HepG2 (cell line): ENCODE data around the gene CMTM4. TPM values are rescaled to one million over a fixed set of nuclear protein-coding genes. Genes with fewer than 3 reads are reported as not detected.

Source experiments
- CCDC6 ChIP-seq: sonication (generic); formaldehyde crosslinking; IDR thresholded peaks from 2 replicates; pipeline ENCODE4 v1.8.1; 2022; ENCODE audit warnings: mild to moderate bottlenecking, missing genetic modification reagents, moderate library complexity
- ELF3 ChIP-seq: IDR thresholded peaks from 2 replicates; pipeline ENCODE4 v1.6.1; 2016; ENCODE audit warnings: missing genetic modification reagents, missing compliant biosample characterization
- ETV5 ChIP-seq: IDR thresholded peaks from 2 replicates; pipeline ENCODE4 v1.6.1; 2018; ENCODE audit warnings: missing biosample characterization, missing genetic modification reagents, inconsistent platforms, borderline replicate concordance
- FOXK1 ChIP-seq: sonication (generic); formaldehyde crosslinking; IDR thresholded peaks from 2 replicates; pipeline ENCODE4 v1.4.0; 2020; ENCODE audit warnings: low read depth, missing genetic modification reagents, borderline replicate concordance
- GABPA ChIP-seq, 2 experiments: IDR thresholded peaks; 2 replicates each; pipeline ENCODE4 v1.6.1; 2011 to 2016; ENCODE audit warnings: low read depth in 2 of 2, low read length in 1 of 2, missing biosample characterization in 1 of 2, missing genetic modification characterization in 1 of 2
- HCFC1 ChIP-seq: fragments of 150-350 bp; IDR thresholded peaks from 2 replicates; pipeline ENCODE4 v1.6.1; 2014; ENCODE audit warnings: low read depth, low read length
- MAFG ChIP-seq: sonication (generic); formaldehyde crosslinking; IDR thresholded peaks from 2 replicates; pipeline ENCODE4 v1.5.1; 2020; ENCODE audit warnings: mild to moderate bottlenecking, missing genetic modification reagents
- MIER2 ChIP-seq: IDR thresholded peaks from 2 replicates; pipeline ENCODE4 v1.6.1; 2016; ENCODE audit warnings: missing biosample characterization, missing genetic modification reagents
- NFYB ChIP-seq: sonication (generic); formaldehyde crosslinking; IDR thresholded peaks from 2 replicates; pipeline ENCODE4 v1.4.0; 2020; ENCODE audit warnings: missing genetic modification reagents
- NRL ChIP-seq: sonication (generic); formaldehyde crosslinking; IDR thresholded peaks from 2 replicates; pipeline ENCODE4 v1.5.0; 2020; ENCODE audit warnings: missing genetic modification reagents, mild to moderate bottlenecking, moderate library complexity, borderline replicate concordance
- SMC3 ChIP-seq: IDR thresholded peaks from 2 replicates; pipeline ENCODE4 v1.6.1; 2011; ENCODE audit warnings: low read length, improper control_type of control experiment
- SOX5 ChIP-seq: IDR thresholded peaks from 2 replicates; pipeline ENCODE4 v1.6.1; 2016; ENCODE audit warnings: borderline replicate concordance
- SP5 ChIP-seq: IDR thresholded peaks from 2 replicates; pipeline ENCODE4 v1.6.1; 2016; ENCODE audit warnings: low read depth, borderline replicate concordance
- SUZ12 ChIP-seq: fragments of 150-350 bp; IDR thresholded peaks from 2 replicates; pipeline ENCODE4 v1.6.1; 2014; ENCODE audit warnings: low read depth, low read length
- THYN1 ChIP-seq: sonication (generic); formaldehyde crosslinking; IDR thresholded peaks from 2 replicates; pipeline ENCODE4 v1.8.1; 2023; ENCODE audit warnings: low read depth, mild to moderate bottlenecking, moderate library complexity, missing genetic modification reagents, borderline replicate concordance
- TOE1 ChIP-seq: sonication (generic); formaldehyde crosslinking; IDR thresholded peaks from 2 replicates; pipeline ENCODE4 v1.4.0; 2020; ENCODE audit warnings: mild to moderate bottlenecking, missing genetic modification reagents
- ZBTB7B ChIP-seq: sonication (generic); formaldehyde crosslinking; IDR thresholded peaks from 2 replicates; pipeline ENCODE4 v1.4.0; 2020; ENCODE audit warnings: missing genetic modification reagents
- ZC3H4 ChIP-seq: sonication (generic); formaldehyde crosslinking; IDR thresholded peaks from 2 replicates; pipeline ENCODE4 v1.4.0; 2020; ENCODE audit warnings: missing genetic modification reagents, borderline replicate concordance
- ZFP37 ChIP-seq: sonication (generic); formaldehyde crosslinking; IDR thresholded peaks from 2 replicates; pipeline ENCODE4 v1.4.0; 2020; ENCODE audit warnings: missing genetic modification reagents, borderline replicate concordance
- ZMYM4 ChIP-seq: sonication (generic); formaldehyde crosslinking; IDR thresholded peaks from 2 replicates; pipeline ENCODE4 v1.8.1; 2023; ENCODE audit warnings: mild to moderate bottlenecking, missing genetic modification reagents
- ZNF264 ChIP-seq: sonication (generic); formaldehyde crosslinking; IDR thresholded peaks from 2 replicates; pipeline ENCODE4 v1.4.0; 2020; ENCODE audit warnings: missing genetic modification reagents
- ZNF816 ChIP-seq: sonication (generic); formaldehyde crosslinking; IDR thresholded peaks from 2 replicates; pipeline ENCODE4 v1.8.0; 2022; ENCODE audit warnings: missing genetic modification reagents, mild to moderate bottlenecking, borderline replicate concordance
- ZSCAN21 ChIP-seq: sonication (generic); formaldehyde crosslinking; IDR thresholded peaks from 2 replicates; pipeline ENCODE4 v1.8.0; 2022; ENCODE audit warnings: mild to moderate bottlenecking, missing genetic modification reagents, moderate library complexity, borderline replicate concordance
- polyA plus RNA-seq, 8 experiments: library from polyadenylated mRNA; depleted of rRNA in 3 of 8; stranded (reverse) in 7 of 8; unstranded in 1 of 8; fragments of >200 nt; fragmentation: Illumina TruSeq in 4 of 8; extraction: Trizol in 4 of 8; gene quantifications; 2 replicates each; pipeline versions ENCODE4 v1.2.1 to v1.2.3, GENCODE V29; 2011 to 2016; ENCODE audit warnings: low read depth in 4 of 8, missing spikeins in 1 of 8, mixed read lengths in 1 of 8; ENCODE audit not compliant: insufficient read depth in 1 of 8
- total RNA-seq, 5 experiments: library from RNA; depleted of rRNA; stranded (reverse); fragments of >200 nt; fragmentation: Illumina TruSeq; extraction: Trizol; gene quantifications; 2 replicates each; pipeline ENCODE4 v1.2.3, GENCODE V29; 2016; ENCODE audit warnings: low read depth in 1 of 5
- TF ChIP-seq, protein P1 (sequence below): sonication (generic); formaldehyde crosslinking; IDR thresholded peaks from 2 replicates; pipeline ENCODE4 v1.4.0; 2020; ENCODE audit warnings: missing genetic modification reagents, borderline replicate concordance
- TF ChIP-seq, protein P2 (sequence below): sonication (generic); formaldehyde crosslinking; IDR thresholded peaks from 2 replicates; pipeline ENCODE4 v1.4.0; 2020; ENCODE audit warnings: missing genetic modification reagents

The CMTM4 gene
- total and polyA plus RNA-seq, 2 of the 13 experiments (the other 11 are each of a cell fraction or from before 2014, with no cell fraction given): 32.0 to 36.3 TPM

DNA sequence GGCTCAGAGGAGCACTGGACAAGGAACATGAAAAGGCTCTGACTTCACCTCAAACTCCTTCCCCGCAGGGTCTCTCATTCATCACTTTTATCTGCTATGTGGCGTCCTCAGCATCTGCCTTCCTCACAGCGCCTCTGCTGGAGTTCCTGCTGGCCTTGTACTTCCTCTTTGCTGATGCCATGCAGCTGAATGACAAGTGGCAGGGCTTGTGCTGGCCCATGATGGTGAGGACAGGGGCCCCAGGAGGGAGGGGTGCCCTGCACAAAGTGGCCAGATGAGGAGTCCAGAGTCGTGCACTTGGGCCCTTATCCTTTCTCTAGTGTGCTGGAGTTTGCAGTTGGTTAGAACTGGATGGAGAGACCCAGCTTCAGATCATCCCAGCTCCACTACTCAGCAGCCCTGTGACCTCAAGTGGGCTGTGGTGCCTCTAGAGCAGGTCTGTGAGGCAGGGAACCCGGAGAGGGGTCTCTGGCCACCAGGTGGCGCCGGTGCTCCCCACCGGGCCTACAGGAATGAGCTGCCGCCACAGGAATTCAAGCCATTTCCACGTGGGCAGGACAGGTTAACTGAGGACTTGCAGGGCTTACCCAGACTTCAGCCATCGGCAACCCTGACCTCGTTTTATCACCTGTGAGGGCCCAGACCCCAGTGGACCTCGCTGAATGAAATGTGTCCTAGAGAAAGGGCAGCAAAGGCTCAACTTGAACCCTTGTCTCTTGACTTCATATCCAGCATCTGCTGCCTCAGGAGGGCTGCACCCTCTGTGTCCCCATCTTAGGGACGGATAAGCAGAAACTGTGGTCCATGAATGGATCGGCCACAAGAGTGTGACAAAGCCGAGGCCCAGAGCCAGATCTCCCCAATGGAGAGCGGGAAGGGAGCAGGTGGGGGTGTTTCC lies 88.1 kb downstream of the CMTM4 start (continued):
- TF ChIP-seq, protein P1, sequence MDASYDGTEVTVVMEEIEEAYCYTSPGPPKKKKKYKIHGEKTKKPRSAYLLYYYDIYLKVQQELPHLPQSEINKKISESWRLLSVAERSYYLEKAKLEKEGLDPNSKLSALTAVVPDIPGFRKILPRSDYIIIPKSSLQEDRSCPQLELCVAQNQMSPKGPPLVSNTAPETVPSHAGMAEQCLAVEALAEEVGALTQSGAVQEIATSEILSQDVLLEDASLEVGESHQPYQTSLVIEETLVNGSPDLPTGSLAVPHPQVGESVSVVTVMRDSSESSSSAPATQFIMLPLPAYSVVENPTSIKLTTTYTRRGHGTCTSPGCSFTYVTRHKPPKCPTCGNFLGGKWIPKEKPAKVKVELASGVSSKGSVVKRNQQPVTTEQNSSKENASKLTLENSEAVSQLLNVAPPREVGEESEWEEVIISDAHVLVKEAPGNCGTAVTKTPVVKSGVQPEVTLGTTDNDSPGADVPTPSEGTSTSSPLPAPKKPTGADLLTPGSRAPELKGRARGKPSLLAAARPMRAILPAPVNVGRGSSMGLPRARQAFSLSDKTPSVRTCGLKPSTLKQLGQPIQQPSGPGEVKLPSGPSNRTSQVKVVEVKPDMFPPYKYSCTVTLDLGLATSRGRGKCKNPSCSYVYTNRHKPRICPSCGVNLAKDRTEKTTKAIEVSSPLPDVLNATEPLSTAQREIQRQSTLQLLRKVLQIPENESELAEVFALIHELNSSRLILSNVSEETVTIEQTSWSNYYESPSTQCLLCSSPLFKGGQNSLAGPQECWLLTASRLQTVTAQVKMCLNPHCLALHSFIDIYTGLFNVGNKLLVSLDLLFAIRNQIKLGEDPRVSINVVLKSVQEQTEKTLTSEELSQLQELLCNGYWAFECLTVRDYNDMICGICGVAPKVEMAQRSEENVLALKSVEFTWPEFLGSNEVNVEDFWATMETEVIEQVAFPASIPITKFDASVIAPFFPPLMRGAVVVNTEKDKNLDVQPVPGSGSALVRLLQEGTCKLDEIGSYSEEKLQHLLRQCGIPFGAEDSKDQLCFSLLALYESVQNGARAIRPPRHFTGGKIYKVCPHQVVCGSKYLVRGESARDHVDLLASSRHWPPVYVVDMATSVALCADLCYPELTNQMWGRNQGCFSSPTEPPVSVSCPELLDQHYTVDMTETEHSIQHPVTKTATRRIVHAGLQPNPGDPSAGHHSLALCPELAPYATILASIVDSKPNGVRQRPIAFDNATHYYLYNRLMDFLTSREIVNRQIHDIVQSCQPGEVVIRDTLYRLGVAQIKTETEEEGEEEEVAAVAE: no peak
- TF ChIP-seq THYN1 (CRISPR knock-in tag) (no peak), ZBTB7B (CRISPR knock-in tag) (peak; percentile 75), NFYB (CRISPR knock-in tag) (0 out of 2 replicates have a peak, but pooled peaks have one; percentile 25), GABPA (IDR thresholded peaks at IDR 0.05; ENCODE audit: low read depth, low read length) (no peak), GABPA (CRISPR knock-in tag; IDR thresholded peaks at IDR 0.05; ENCODE audit: low read depth) (peak; percentile 44), ZFP37 (CRISPR knock-in tag) (peak; percentile 89; the same call in 1 of the 2 replicates), ZC3H4 (CRISPR knock-in tag) (peak; percentile 50; the same call in 1 of the 2 replicates), SP5 (no peak), MAFG (CRISPR knock-in tag) (no peak), HCFC1 (no peak), ZMYM4 (CRISPR knock-in tag) (peak; percentile 58), ZNF264 (CRISPR knock-in tag) (peak; percentile 89), NRL (CRISPR knock-in tag) (peak; percentile 90; the same call in 1 of the 2 replicates), ETV5 (CRISPR knock-in tag) (no peak; the same call in 1 of the 2 replicates), SMC3 (peak; percentile 65), FOXK1 (CRISPR knock-in tag) (peak; percentile 71; the same call in 1 of the 2 replicates), ELF3 (CRISPR knock-in tag) (peak; percentile 70; the same call in 1 of the 2 replicates), ZSCAN21 (no peak), ZNF816 (CRISPR knock-in tag) (peak; percentile 48; the same call in 1 of the 2 replicates), SUZ12 (no peak), CCDC6 (CRISPR knock-in tag) (peak; percentile 19; the same call in 1 of the 2 replicates), SOX5 (CRISPR knock-in tag) (peak; percentile 56; the same call in 1 of the 2 replicates), TOE1 (CRISPR knock-in tag) (peak; percentile 83; the same call in 1 of the 2 replicates), MIER2 (CRISPR knock-in tag) (peak; percentile 61; the same call in 1 of the 2 replicates)
- TF ChIP-seq, protein P2, sequence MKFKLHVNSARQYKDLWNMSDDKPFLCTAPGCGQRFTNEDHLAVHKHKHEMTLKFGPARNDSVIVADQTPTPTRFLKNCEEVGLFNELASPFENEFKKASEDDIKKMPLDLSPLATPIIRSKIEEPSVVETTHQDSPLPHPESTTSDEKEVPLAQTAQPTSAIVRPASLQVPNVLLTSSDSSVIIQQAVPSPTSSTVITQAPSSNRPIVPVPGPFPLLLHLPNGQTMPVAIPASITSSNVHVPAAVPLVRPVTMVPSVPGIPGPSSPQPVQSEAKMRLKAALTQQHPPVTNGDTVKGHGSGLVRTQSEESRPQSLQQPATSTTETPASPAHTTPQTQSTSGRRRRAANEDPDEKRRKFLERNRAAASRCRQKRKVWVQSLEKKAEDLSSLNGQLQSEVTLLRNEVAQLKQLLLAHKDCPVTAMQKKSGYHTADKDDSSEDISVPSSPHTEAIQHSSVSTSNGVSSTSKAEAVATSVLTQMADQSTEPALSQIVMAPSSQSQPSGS (CRISPR knock-in tag): peak; percentile 84
